Calu3 (cell line): ENCODE results near the gene DOK5. TPM values are rescaled to one million over a fixed set of nuclear protein-coding genes. Genes with fewer than 3 reads are reported as not detected.

ENCODE experiments used
- BruUV-seq: library from RNA; stranded (reverse); fragments of 400-500 nt; replicated peaks from 2 replicates; lab custom pipeline; 2021; lab: Mats Ljungman, UMichigan
- CTCF ChIA-PET: fragments of 300-600 bp; sonication (Branson Sonifier 250); formaldehyde crosslinking; loops from one replicate; lab custom pipeline; 2022; ENCODE audit warnings: antibody characterized with exemption; lab: Charles Lee
- DNase-seq: peaks from one replicate; pipeline ENCODE4 v3.0.0; 2022
- H3K27ac Mint-ChIP-seq: one replicate; pipeline ENCODE4 v1.8.0; 2022; ENCODE audit warnings: mixed read lengths; ENCODE audit not compliant: unreplicated experiment
- H3K27me3 Mint-ChIP-seq: one replicate; pipeline ENCODE4 v1.8.0; 2022; ENCODE audit warnings: mixed read lengths; ENCODE audit not compliant: unreplicated experiment
- H3K36me3 Mint-ChIP-seq: one replicate; pipeline ENCODE4 v1.8.0; 2022; ENCODE audit warnings: mild to moderate bottlenecking, moderate library complexity, mixed read lengths; ENCODE audit not compliant: insufficient read depth, unreplicated experiment
- H3K4me1 Mint-ChIP-seq: one replicate; pipeline ENCODE4 v1.8.0; 2022; ENCODE audit warnings: mild to moderate bottlenecking, low read depth, mixed read lengths; ENCODE audit not compliant: unreplicated experiment
- H3K4me3 Mint-ChIP-seq: one replicate; pipeline ENCODE4 v1.8.0; 2022; ENCODE audit warnings: mild to moderate bottlenecking, low read depth, moderate library complexity, mixed read lengths; ENCODE audit not compliant: unreplicated experiment
- H3K9me3 Mint-ChIP-seq: one replicate; pipeline ENCODE4 v1.8.0; 2022; ENCODE audit warnings: low read depth, mixed read lengths; ENCODE audit not compliant: unreplicated experiment
- intact Hi-C: fragments of 100-400 bp; cut with micrococcal nuclease; formaldehyde crosslinking; loops from one replicate; pipeline ENCODE4 v1.10.0; 2022; ENCODE audit not compliant: unreplicated experiment
- total RNA-seq: library from RNA; stranded (reverse); gene quantifications from 2 replicates; pipeline ENCODE4 v1.2.3, GENCODE V29; 2022
- TF ChIP-seq, protein P1 (sequence below): fragments of 200-600 bp; IDR thresholded peaks from one replicate; pipeline ENCODE4 v1.8.0; 2022; ENCODE audit warnings: antibody characterized with exemption; ENCODE audit not compliant: unreplicated experiment

DOK5 gene
- total RNA-seq, 1 experiment from 2014 or later, result 0.17 TPM

- DNase-seq, result no peak
Measured at GRCh38 chr20:54456423-54456822, 19.0 kb upstream of the DOK5 start.

GRCh38 chr20:54456961-54457360 lies 18.4 kb upstream of the DOK5 start:
- H3K27ac Mint-ChIP-seq, result no peak overlapping the region
- no peaks in the 10 kb centered on the region for H3K36me3 Mint-ChIP-seq
- BruUV-seq, result no TSS peak
- CTCF ChIA-PET, result interaction anchor here (0.8 to 1.6 kb wide), 2 partner anchors 79 to 189 kb away, joined by 3 to 10 read pairs; no protein-coding TSS in a partner anchor
- intact Hi-C loops, result loop anchor here (5.0 kb wide), 1 partner anchor 190 kb away; no protein-coding TSS in a partner anchor
- no peak overlapping the region for H3K4me3 Mint-ChIP-seq
- no peaks in the 10 kb centered on the region for H3K27me3 Mint-ChIP-seq
- TF ChIP-seq, protein P1, sequence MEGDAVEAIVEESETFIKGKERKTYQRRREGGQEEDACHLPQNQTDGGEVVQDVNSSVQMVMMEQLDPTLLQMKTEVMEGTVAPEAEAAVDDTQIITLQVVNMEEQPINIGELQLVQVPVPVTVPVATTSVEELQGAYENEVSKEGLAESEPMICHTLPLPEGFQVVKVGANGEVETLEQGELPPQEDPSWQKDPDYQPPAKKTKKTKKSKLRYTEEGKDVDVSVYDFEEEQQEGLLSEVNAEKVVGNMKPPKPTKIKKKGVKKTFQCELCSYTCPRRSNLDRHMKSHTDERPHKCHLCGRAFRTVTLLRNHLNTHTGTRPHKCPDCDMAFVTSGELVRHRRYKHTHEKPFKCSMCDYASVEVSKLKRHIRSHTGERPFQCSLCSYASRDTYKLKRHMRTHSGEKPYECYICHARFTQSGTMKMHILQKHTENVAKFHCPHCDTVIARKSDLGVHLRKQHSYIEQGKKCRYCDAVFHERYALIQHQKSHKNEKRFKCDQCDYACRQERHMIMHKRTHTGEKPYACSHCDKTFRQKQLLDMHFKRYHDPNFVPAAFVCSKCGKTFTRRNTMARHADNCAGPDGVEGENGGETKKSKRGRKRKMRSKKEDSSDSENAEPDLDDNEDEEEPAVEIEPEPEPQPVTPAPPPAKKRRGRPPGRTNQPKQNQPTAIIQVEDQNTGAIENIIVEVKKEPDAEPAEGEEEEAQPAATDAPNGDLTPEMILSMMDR, result no peak
- no peak for DNase-seq
- H3K9me3 Mint-ChIP-seq, result peaks cover 4% of the 10 kb centered on the region
- H3K4me1 Mint-ChIP-seq, result no peaks in the 10 kb centered on the region

More at GRCh38 chr20:54456423-54456822, 19.0 kb upstream of the DOK5 start:
- Mint-ChIP-seq H3K27me3 (no peaks in the 10 kb centered on the region), H3K4me3 (no peak overlapping the region), H3K4me1 (no peaks in the 10 kb centered on the region), H3K9me3 (peaks cover 4% of the 10 kb centered on the region), H3K27ac (no peak overlapping the region), H3K36me3 (no peaks in the 10 kb centered on the region)
- TF ChIP-seq, protein P1, result no peak
- intact Hi-C loops, result loop anchor here (5.0 kb wide), 1 partner anchor 191 kb away; no protein-coding TSS in a partner anchor
- BruUV-seq, result no TSS peak
- CTCF ChIA-PET, result interaction anchor here (0.8 to 1.6 kb wide), 2 partner anchors 79 to 189 kb away, joined by 3 to 10 read pairs; no protein-coding TSS in a partner anchor

DNA sequence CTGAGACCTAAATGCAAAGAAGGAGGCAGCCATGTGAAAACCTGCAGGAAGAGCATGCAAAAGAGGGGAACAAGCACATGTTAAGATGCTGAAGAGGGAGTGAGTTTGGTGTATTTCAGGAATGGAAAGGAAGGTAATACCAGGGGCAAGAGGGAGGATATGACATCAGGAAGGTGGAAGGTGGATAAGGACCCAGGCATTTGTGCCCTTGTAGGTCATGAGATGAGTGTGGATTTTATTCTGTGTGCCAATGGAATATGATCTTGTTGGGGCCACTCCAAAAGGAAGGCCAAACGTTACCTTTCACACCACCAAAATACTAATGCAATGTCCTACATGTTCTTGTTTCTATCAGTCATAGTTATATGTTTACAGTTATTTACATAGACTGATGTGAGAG lies 17.2 kb upstream of the DOK5 start:
- intact Hi-C loops, result loop anchor here (5.0 kb wide), 1 partner anchor 189 kb away; no protein-coding TSS in a partner anchor
- H3K27ac Mint-ChIP-seq, result no peak overlapping the region
- BruUV-seq, result no TSS peak
- no peaks in the 10 kb centered on the region for H3K36me3 Mint-ChIP-seq
- no peak overlapping the region for H3K4me3 Mint-ChIP-seq
- H3K27me3 Mint-ChIP-seq, result no peaks in the 10 kb centered on the region
- DNase-seq, result no peak
- no peaks in the 10 kb centered on the region for H3K4me1 Mint-ChIP-seq
- no peaks in the 10 kb centered on the region for H3K9me3 Mint-ChIP-seq
- CTCF ChIA-PET, result interaction anchor here (0.6 kb wide), 1 partner anchor 464 kb away, joined by 3 read pairs; no protein-coding TSS in a partner anchor
- TF ChIP-seq, protein P1, result no peak

- no peak for DNase-seq
- Mint-ChIP-seq H3K4me1 (no peaks in the 10 kb centered on the region), H3K36me3 (no peaks in the 10 kb centered on the region), H3K27me3 (no peaks in the 10 kb centered on the region), H3K9me3 (no peaks in the 10 kb centered on the region), H3K27ac (no peak overlapping the region), H3K4me3 (no peak overlapping the region)
- intact Hi-C loops, result loop anchor here (5.0 kb wide), 1 partner anchor 188 kb away; no protein-coding TSS in a partner anchor
- BruUV-seq, result no TSS peak
- CTCF ChIA-PET, result interaction anchor here (0.6 kb wide), 1 partner anchor 80 kb away, joined by 7 read pairs; no protein-coding TSS in a partner anchor
- TF ChIP-seq, protein P1, result no peak
Measured at GRCh38 chr20:54459279-54459678, 16.1 kb upstream of the DOK5 start.
